ENCODE measurements around the gene FAM78A.
"Not testable (repeated sequence)": the region's sequence is repeated elsewhere in the genome, so short reads cannot be mapped to it uniquely, and the experiment has no call there.

FAM78A gene

GRCh38 chr9:131271016-131271273 is 5.4 kb downstream of the FAM78A start:
- Mint-ChIP-seq H3K4me1 (peaks cover 50 to 81% of the 10 kb centered on the region in 2 donors), H3K4me3 (peak overlapping the region; percentile 80 to 83), H3K27ac (peak overlapping the region; percentile 94), H3K36me3 (peaks cover 8 to 18% of the 10 kb centered on the region in 2 donors)
- DNase-seq; H3K9me3 Mint-ChIP-seq; ATAC-seq (replicated peaks); H3K27me3 Mint-ChIP-seq: not testable (repeated sequence)

- Mint-ChIP-seq H3K4me3 (peak overlapping the region; percentile 80 to 83), H3K27ac (peak overlapping the region; percentile 94), H3K27me3 (no peaks in the 10 kb centered on the region), H3K9me3 (no peaks in the 10 kb centered on the region), H3K36me3 (peaks cover 9 to 18% of the 10 kb centered on the region in 2 donors), H3K4me1 (peaks cover 51 to 84% of the 10 kb centered on the region in 2 donors)
- DNase-seq (peak; percentile 30), ATAC-seq (replicated peaks) (peak; percentile 16 to 21)
Observed at GRCh38 chr9:131270171-131271015, 5.9 kb downstream of the FAM78A start.

- Mint-ChIP-seq H3K36me3 (peaks cover 7 to 27% of the 10 kb centered on the region in 2 donors), H3K4me1 (peaks cover 47 to 89% of the 10 kb centered on the region in 2 donors), H3K27me3 (no peaks in the 10 kb centered on the region), H3K9me3 (no peaks in the 10 kb centered on the region), H3K27ac (peak overlapping the region; percentile 82), H3K4me3 (peak overlapping the region in 1 of 2 donors; percentile 39)
- ATAC-seq (replicated peaks) (no peak), DNase-seq (no peak)
Observed at GRCh38 chr9:131266266-131267229, 9.8 kb downstream of the FAM78A start.

- no peak for ATAC-seq (replicated peaks)
- no peaks in the 10 kb centered on the region for H3K9me3 Mint-ChIP-seq
- H3K36me3 Mint-ChIP-seq = peaks cover 22 to 41% of the 10 kb centered on the region in 2 donors
- H3K27ac Mint-ChIP-seq = peak overlapping the region; percentile 62
- no peak for DNase-seq
- peaks cover 33 to 73% of the 10 kb centered on the region in 2 donors for H3K4me1 Mint-ChIP-seq
- H3K4me3 Mint-ChIP-seq = no peak overlapping the region
- no peaks in the 10 kb centered on the region for H3K27me3 Mint-ChIP-seq
Observed at GRCh38 chr9:131264231-131264630, 12.1 kb downstream of the FAM78A start.

GRCh38 chr9:131263701-131264100 is 12.6 kb downstream of the FAM78A start:
- no peaks in the 10 kb centered on the region for H3K9me3 Mint-ChIP-seq
- H3K4me1 Mint-ChIP-seq = peaks cover 31 to 68% of the 10 kb centered on the region in 2 donors
- peaks cover 22 to 41% of the 10 kb centered on the region in 2 donors for H3K36me3 Mint-ChIP-seq
- no peak for DNase-seq
- H3K27me3 Mint-ChIP-seq = no peaks in the 10 kb centered on the region
- no peak overlapping the region for H3K4me3 Mint-ChIP-seq
- ATAC-seq (replicated peaks) = no peak
- peak overlapping the region; percentile 73 for H3K27ac Mint-ChIP-seq

GRCh38 chr9:131263033-131263343 is 13.3 kb downstream of the FAM78A start:
- peaks cover 27 to 62% of the 10 kb centered on the region in 2 donors for H3K4me1 Mint-ChIP-seq
- peak overlapping the region; percentile 4 to 27 for H3K4me3 Mint-ChIP-seq
- peak overlapping the region; percentile 1 for H3K27ac Mint-ChIP-seq
- H3K36me3 Mint-ChIP-seq = peaks cover 22 to 43% of the 10 kb centered on the region in 2 donors
- DNase-seq, H3K27me3 Mint-ChIP-seq, H3K9me3 Mint-ChIP-seq: not testable (repeated sequence)
- peak; percentile 7 to 13 for ATAC-seq (replicated peaks)

- Mint-ChIP-seq H3K4me3 (peak overlapping the region; percentile 4 to 27), H3K36me3 (peaks cover 25 to 47% of the 10 kb centered on the region in 2 donors), H3K27me3 (no peaks in the 10 kb centered on the region), H3K27ac (peak overlapping the region; percentile 1), H3K4me1 (peaks cover 29 to 66% of the 10 kb centered on the region in 2 donors), H3K9me3 (no peaks in the 10 kb centered on the region)
- ATAC-seq (replicated peaks) = peak; percentile 86 to 87
- DNase-seq = peak; percentile 36
Observed at GRCh38 chr9:131262327-131263032, 13.8 kb downstream of the FAM78A start.

- no peaks in the 10 kb centered on the region for H3K9me3 Mint-ChIP-seq
- ATAC-seq (replicated peaks) (no peak), DNase-seq (no peak)
- H3K4me3 Mint-ChIP-seq = no peak overlapping the region
- H3K36me3 Mint-ChIP-seq = peaks cover 19 to 38% of the 10 kb centered on the region in 2 donors
- no peak overlapping the region for H3K27ac Mint-ChIP-seq
- peaks cover 24 to 64% of the 10 kb centered on the region in 2 donors for H3K4me1 Mint-ChIP-seq
- H3K27me3 Mint-ChIP-seq = no peaks in the 10 kb centered on the region
Observed at GRCh38 chr9:131260751-131261452, 15.4 kb downstream of the FAM78A start.

- no peak overlapping the region for H3K27ac Mint-ChIP-seq
- peaks cover 24 to 66% of the 10 kb centered on the region in 2 donors for H3K4me1 Mint-ChIP-seq
- no peak for ATAC-seq (replicated peaks)
- DNase-seq = no peak
- no peaks in the 10 kb centered on the region for H3K27me3 Mint-ChIP-seq
- no peaks in the 10 kb centered on the region for H3K9me3 Mint-ChIP-seq
- H3K36me3 Mint-ChIP-seq = peaks cover 18 to 37% of the 10 kb centered on the region in 2 donors
- no peak overlapping the region for H3K4me3 Mint-ChIP-seq
Observed at GRCh38 chr9:131259916-131260597, 16.3 kb downstream of the FAM78A start.

- Mint-ChIP-seq H3K27ac (no peak overlapping the region), H3K36me3 (peaks cover 18 to 34% of the 10 kb centered on the region in 2 donors), H3K9me3 (no peaks in the 10 kb centered on the region), H3K27me3 (no peaks in the 10 kb centered on the region), H3K4me3 (no peak overlapping the region), H3K4me1 (peaks cover 28 to 66% of the 10 kb centered on the region in 2 donors)
- no peak for ATAC-seq (replicated peaks)
- no peak for DNase-seq
Observed at GRCh38 chr9:131259432-131259898, 16.8 kb downstream of the FAM78A start.

GRCh38 chr9:131258698-131259431 is 17.4 kb downstream of the FAM78A start:
- ATAC-seq (replicated peaks) (no peak), DNase-seq (no peak)
- H3K27me3 Mint-ChIP-seq = no peaks in the 10 kb centered on the region
- peaks cover 18 to 34% of the 10 kb centered on the region in 2 donors for H3K36me3 Mint-ChIP-seq
- no peak overlapping the region for H3K4me3 Mint-ChIP-seq
- H3K27ac Mint-ChIP-seq = no peak overlapping the region
- peaks cover 33 to 66% of the 10 kb centered on the region in 2 donors for H3K4me1 Mint-ChIP-seq
- no peaks in the 10 kb centered on the region for H3K9me3 Mint-ChIP-seq

- H3K36me3 Mint-ChIP-seq = peaks cover 18 to 30% of the 10 kb centered on the region in 2 donors
- no peak overlapping the region for H3K4me3 Mint-ChIP-seq
- peaks cover 32 to 66% of the 10 kb centered on the region in 2 donors for H3K4me1 Mint-ChIP-seq
Observed at GRCh38 chr9:131258186-131258585, 18.1 kb downstream of the FAM78A start.

More at GRCh38 chr9:131258186-131258585, 18.1 kb downstream of the FAM78A start:
- Mint-ChIP-seq H3K9me3 (no peaks in the 10 kb centered on the region), H3K27ac (peak overlapping the region; percentile 21), H3K27me3 (no peaks in the 10 kb centered on the region)
- ATAC-seq (replicated peaks) (no peak), DNase-seq (no peak)

Measured in stimulated activated naive B cell treated with anti-CD40 and anti-IgM and Interleukin-4, amounts not matched to agents 10 μg/mL and 1 μg/mL and 100 μg/mL, for 72 hours (primary cell).